GM21786 (cell line): ENCODE results near the gene TAF4.
"Not testable (repeated sequence)": the region's sequence is repeated elsewhere in the genome, so short reads cannot be mapped to it uniquely, and the experiment has no call there.

Experiments
- ATAC-seq: cut with Tn5 transposase; IDR thresholded peaks from one replicate; pipeline ENCODE4 v1.9.1; 2021; ENCODE audit not compliant: unreplicated experiment

Gene TAF4

DNA sequence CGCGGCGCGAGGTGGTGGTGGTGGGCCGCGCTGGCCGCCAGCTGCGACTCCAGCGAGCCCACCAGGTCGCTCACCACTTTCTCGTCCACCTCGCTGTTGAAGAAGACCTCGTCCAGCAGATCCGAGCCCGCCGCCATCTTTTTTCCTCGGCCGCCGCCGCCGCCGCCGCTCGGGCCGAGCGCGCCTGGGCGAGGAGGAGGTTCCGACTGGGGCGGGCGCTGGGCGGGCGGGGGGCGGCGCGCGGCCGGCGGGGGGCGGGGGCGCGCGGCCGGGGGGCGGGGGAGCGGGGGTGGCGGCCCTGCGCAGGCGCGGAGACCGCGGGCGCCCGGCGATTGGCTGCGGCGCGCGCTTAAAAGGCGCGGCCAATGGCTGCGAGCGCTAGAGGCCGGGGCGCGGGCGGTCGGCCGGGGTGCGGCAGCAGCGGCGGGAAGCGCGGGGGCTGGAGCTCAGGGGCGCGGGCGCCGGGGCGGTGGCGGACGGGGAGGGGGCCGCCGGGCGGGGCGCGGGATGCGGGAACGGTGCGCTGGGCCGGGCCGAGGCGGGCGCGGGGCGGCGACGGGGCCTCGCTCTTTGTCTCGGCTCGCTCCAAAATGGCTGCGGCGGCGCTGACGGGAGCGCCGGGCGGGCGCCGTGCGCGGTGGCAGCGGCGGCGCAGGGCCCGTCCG, at the start of gene TAF4:
TAF4 (minus strand) TSS at position 208 of the 665 bp plus-strand sequence; CDS start at position 137, 71 bp downstream.
- ATAC-seq = peak; percentile 55

GRCh38 chr20:62114894-62115293, 49.2 kb upstream of the TAF4 start:
- ATAC-seq = no peak

GRCh38 chr20:62112368-62112767, 46.7 kb upstream of the TAF4 start:
- no peak for ATAC-seq

DNA sequence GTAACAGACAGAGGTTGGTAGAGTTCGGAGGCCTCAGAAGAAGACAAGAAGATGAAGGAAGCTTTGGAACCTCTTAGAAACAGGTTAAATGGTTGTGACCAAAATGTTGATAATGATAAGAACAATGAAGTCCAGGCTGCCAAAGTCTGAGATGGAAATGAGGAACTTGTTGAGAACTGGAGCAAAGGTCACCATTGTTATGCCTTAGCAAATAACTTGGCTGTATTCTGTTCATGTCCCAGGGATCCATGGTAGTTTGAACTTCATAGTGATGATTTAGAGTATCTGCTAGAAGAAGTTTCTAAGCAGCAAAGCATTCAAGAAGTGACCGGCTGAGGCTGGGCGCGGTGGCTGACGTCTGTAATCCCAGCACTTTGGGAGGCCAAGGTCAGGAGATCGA, 45.5 kb upstream of the TAF4 start:
- no peak for ATAC-seq

- ATAC-seq = no peak
These were observed 39.9 kb upstream of the TAF4 start for GRCh38 chr20:62105592-62105991.

DNA sequence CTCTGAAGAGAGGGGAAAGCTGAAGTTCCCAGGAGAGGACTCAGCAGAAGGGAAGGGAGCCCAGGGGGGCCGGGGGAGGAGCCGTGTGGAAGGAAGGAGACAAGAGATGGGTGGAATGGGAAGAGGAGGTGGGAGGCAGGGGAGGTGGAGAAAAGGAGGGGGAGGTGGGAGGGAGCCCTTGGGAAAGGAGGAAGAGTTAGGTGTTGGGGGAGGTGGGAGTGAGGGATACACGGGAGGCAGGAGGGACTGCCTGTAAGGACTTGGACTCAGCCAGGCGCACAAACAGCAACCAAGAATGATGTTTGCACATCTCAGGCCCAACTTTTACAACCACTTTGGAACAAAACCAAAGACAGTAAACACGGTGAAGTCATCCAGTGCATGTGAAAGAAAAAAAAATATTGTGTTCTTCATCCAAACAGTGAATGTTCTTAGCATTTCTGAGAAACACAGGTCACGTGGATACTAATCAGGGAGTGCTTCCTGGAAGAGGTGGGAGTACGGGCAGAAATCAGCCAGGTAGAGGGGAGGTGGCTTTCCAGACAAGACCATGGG, 39.2 kb upstream of the TAF4 start:
- ATAC-seq = no peak

DNA sequence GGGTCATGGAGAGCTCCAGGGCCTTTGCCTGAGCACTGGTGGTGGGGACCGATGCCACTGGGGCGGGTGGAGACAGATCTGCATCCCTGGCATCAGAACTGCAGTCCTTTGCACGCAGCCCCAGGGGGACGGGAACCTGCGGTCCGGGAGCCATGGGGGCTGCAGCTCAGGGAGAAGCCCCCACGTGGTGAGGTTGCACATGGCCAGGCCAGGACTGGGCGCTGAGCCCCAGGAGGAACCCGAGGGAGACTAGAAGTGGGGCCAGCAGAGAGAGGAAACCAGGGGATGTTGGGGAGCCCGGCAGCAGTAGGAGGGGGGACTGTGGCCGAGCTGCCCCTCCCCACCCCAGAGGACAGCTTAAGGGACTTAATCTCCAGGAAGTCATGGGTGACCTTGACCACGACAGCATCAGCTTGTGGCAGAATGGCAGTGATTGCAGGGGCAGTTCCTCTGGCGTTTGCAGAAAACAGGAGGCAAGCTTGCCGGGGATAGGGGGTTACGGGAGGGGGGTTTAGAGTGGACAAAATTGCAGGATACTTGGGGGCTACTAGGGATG, 38.6 kb upstream of the TAF4 start:
- no peak for ATAC-seq

- ATAC-seq = no peak
These were observed 38.0 kb upstream of the TAF4 start for GRCh38 chr20:62103508-62104233.

GRCh38 chr20:62101078-62101477, 35.4 kb upstream of the TAF4 start:
- no peak for ATAC-seq

DNA sequence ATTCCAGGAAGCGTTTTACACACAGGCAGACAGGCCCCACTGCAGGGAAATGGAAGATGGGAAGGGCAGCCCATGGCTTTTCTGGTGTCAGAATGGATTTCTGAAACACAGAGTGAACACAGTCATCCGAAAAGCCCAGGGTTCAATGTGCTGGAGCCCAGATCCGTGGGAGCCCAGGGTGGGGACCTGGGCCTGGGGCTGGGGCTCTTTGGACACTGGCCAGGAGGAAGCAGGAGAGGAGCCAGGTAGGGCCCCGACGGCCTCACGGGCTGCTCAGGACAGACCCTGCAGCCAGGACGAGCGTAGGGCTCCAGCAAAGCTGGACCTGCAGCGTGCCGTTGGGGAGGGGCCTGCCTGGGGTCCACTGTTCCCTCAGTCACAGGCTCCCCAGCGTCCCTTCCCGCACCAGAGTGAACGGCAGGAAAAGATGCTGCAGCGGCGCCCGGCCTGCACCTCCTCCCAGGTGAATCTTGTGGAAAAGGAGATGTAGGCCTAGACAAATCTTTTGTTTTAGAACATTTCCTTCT, 32.3 kb upstream of the TAF4 start:
- ATAC-seq = no peak

DNA sequence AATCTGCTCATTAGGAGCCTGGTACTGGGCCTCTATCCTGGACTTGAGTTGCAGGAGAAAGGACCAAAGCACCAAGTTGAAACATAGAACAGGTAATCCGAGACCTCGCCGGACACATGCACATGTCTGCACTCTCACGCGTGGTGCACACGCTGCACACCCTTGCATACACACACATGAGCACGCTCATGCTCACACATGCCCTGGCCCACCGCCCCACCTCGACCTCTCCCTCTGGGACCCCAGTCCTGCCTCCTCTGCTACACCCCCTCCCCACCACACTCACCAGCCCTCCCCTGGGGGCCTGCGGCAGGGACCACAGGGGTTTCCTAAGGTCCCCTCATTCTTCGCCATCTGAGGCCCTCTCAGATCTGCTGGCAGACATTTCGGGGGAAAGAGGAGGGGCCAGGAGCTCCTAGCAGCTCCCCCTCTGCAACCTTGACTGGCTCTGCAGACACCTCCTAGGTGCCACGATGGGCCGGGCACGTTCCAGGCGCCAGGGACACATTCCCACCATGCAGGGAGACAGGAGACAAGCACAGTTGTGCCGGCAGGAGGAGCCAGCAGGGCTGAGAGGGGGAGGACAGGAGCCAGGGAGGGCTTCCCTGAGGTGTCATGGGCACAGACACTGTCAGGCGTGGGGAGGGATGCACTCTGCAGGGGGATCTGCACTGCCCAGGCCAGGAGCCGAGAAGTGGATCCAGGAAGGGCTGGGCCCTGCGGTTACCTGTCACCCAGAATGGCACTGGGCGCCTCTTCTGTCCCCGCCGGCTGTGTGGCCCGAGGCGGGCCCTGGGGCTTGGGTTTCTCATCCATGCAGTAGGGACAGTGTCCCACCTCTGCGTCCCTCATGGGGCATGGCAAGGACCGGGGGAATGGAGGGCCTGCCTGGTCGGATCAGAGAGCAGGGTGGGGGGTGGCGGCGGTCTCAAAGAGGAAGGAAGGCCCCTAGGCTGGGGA, 31.0 kb upstream of the TAF4 start:
- ATAC-seq = no peak

GRCh38 chr20:62089393-62089792, 23.7 kb upstream of the TAF4 start:
- ATAC-seq = no peak

DNA sequence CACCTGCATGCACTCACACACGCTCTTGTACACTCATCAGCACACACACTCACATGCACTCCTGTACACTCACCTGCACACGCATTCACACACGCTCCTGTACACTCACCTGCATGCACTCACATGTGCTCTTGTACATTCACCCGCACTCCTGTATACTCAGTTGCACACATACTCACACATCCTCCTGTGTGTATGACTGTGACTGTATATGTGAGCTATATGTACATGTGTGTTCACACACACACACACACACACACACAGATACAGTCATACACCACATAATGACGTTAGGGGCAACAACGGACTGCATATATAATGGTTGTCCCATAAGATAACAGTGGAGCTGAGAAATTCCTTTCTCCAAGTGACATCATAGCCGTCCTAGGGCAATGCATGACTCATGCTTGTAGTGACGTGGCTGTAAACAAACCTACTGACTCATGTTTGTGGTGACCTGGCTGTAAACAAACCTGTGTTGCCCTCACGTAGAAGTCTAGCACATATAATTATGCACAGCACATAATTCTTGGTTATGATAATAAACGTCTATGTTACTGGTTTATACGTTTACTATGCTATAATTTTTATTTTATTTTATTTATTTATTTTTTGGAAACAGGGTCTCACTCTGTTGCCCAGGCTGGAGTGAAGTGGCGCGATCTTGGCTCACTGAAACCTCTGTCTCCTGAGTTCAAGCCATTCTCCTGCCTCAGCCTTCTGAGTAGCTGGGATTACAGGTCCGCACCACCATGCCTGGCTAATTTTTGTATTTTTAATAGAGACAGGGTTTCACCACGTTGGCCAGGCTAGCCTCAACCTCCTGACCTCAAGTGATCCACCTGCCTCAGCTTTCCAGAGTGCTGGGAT, 22.8 kb upstream of the TAF4 start:
- no peak for ATAC-seq

- no peak for ATAC-seq
These were observed 22.0 kb upstream of the TAF4 start for GRCh38 chr20:62087632-62088031.

DNA sequence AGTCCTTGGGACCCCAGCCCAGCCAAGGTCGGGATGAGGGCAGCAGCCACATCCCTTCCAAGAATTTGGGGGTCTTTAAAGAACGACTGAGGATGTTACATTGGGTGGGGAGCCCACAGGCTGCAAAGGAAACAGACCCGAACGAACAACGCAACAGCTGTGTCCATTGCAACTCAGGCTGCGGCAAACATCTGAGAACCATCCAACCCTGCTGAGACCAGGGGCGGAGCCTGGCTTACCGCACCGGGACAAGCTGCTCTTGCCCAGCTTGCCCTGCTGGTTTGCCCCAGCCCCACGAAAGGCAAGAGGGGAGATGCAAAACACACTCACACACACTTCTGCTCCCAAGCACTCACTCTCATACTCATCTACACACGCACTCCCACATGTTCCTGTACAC, 21.5 kb upstream of the TAF4 start:
- no peak for ATAC-seq

DNA sequence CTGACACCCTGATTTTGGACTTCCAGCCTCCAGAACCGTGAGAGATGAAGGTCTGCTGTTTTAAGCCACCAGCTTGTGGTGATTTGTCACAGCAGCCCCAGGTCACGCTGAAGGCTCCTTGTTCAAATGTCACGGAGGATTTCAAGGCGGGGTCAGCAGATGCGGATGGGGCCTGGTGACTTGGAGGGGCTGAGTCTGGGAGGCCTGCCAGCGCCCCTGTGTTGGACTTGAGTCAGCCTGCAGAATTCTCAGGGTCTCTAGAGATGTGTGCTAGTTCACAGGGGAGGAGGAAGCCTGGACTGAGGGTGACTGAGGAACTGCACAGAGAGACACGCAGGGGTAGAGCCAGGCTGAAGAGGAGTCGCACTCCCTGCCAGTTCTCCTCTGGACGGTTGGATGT, 19.5 kb upstream of the TAF4 start:
- no peak for ATAC-seq

DNA sequence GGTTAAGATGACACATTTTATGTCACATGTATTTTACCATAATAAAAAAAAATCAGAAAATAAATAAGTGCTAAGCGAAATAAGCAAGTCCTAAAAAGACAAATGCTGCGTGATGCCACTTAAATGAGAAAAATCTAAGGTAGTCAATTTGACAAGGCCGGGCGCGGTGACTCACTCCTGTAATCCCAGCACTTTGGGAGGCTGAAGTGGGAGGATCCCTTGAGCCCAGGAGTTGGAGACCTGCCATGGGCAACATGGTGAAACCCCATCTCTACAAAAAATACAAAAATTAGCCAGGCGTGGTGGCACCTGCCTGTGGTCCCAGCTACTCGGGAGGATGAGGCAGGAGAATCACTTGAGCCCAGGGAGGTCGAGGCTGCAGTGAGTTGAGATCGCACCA, 18.5 kb upstream of the TAF4 start:
- not testable (repeated sequence) for ATAC-seq

DNA sequence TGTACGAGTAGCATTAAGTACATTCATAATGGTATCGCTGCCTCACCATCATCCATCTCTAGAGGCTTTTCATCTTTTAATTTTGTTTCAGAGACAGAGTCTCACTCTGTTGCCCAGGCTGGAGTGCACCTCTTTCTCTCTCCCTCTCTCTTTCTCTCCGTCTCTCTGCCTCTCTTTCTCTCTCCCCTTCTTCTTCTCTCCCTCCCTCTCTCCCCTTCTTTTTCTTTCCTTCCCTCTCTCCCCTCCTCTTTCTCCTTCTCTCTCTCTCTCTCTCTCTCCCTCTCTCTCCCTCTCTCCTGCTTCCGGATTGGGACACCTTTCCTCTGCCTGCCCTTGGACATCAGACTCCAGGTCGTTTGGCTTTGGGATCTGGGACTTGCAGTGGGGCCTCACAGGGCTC, 17.6 kb upstream of the TAF4 start:
- ATAC-seq = no peak

- no peak for ATAC-seq
These were observed 14.7 kb upstream of the TAF4 start for GRCh38 chr20:62080249-62080990.
